GM15510 (cell line): ENCODE results near the gene PPP1R9A.

Experiments used
- POLR2A ChIP-seq: IDR thresholded peaks from 3 replicates; pipeline ENCODE4 v1.6.1; 2011; ENCODE audit warnings: borderline replicate concordance; ENCODE audit not compliant: insufficient read length; ENCODE audit errors: extremely low read depth

PPP1R9A gene

DNA sequence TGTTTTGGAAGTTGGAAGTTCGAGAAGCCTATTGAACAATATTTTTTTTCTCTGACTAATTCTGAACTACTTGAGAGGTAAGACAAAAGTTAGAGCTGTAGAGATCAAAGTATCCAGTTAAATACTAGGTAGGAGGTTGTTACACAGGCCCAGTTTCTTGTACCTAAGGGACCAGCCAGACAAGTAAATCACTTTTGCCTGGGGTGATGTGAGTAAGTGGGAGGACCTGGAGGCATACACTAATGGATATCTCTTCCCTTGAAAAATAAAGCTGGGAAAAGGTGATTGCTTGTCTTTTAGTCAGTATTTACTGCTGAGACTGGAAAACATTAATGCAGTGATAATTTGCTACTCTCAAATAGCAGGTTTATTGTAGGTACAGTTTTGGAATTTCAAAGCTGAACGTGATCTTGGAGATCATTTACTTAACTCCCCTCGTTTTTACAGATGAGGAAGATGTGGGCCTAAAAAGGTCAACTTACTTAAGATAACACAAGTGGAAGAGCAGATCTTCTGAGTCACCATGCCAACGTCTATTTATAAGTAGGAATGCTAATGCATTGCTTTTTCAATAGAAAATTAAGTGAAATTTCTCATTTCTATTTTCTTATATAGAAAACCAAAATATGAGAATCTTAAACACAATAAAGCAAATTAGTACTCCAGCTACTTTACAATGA, 181.3 kb downstream of the PPP1R9A start:
- no peak for TF ChIP-seq POLR2A

GRCh38 chr7:95089414-95090315, 182.3 kb downstream of the PPP1R9A start:
- TF ChIP-seq POLR2A: no peak

- TF ChIP-seq POLR2A: no peak
Observed at GRCh38 chr7:95092324-95092723, 184.9 kb downstream of the PPP1R9A start.

GRCh38 chr7:95095259-95095965, 188.0 kb downstream of the PPP1R9A start:
- no peak for TF ChIP-seq POLR2A

DNA sequence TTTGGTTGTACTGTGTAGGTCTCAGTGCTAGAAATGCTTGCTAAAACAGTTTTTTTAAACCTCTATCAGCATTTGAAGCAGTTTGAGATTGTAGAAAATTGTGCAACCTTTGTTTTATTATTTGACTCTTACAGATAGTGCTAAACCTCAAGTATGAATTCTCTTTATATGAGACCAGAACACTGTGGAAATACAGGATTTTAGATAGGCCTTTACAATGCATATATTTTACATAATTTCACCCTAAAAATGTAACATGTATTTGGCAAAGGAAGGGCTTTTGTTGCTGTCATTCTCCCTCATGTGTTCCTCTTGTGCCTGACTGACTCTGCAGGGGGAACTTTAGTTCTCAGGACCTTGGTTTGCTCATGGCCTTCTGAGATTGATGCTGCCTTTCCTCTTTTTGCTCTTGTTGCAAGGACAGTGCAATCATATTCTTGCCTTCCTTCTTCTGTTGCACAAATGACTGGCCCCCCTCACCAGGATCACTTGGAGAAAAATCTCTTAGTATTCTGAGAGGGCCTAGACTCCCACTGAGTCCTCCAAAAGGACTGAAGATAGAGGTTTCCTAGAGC, 188.7 kb downstream of the PPP1R9A start:
- no peak for TF ChIP-seq POLR2A

- no peak for TF ChIP-seq POLR2A
Observed at GRCh38 chr7:95097291-95097690, 189.9 kb downstream of the PPP1R9A start.

DNA sequence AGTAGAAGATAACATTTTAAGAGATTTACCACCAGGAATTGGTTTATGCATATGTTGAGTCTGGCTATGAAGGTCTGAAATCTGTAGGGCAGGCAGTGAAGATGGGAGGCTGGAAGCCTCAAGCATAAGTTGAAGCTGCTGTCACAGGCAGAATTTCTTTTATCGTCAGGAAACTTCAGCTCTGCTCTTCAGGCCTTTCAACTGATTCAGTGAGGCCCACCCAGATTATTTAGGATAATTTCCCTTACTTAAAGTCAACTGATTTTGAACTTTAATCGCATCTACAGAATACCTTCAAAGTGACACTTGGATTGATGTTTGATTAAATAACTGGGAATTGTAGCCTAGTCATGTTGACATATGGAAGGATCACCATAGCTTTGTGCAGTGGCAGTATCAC, 190.5 kb downstream of the PPP1R9A start:
- no peak for TF ChIP-seq POLR2A

GRCh38 chr7:95099106-95099505, 191.7 kb downstream of the PPP1R9A start:
- no peak for TF ChIP-seq POLR2A

DNA sequence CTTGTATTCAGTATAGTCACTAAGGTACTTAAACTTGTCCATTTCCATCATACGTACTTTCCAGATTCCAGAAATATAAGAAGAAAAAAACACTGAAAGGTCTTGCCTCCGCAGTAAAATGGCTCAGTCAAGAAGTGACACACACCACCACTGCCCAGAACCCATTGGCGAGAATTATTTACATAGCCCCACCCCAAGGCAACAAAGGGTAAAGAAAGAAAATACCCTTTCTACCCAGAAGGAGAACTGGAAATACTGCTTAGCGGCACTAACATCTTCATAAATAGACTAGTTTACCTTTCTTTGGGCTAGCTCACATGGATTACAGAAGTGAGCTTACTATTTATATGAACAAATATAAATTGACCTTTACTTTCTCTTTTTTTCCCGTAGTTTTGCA, 194.0 kb downstream of the PPP1R9A start:
- TF ChIP-seq POLR2A: no peak

DNA sequence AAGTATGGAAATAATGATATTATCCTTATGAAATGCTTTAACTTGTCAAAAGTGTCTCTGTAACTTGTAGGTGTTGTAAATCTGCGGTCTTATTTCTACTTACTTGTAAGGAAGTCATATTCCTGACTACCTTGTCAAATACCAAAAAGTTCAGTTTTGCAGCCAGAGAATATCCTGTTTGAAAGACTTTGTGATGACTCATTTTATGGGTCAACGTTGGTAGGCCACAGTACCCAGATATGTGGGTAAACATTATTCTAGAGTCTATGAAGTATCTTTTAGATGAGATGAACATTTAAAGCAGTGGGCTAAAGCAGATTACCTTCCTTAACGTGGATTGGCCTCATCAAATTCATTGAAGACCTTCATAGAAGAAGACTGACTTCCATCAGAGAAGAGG, 195.3 kb downstream of the PPP1R9A start:
- no peak for TF ChIP-seq POLR2A

- no peak for TF ChIP-seq POLR2A
Observed at GRCh38 chr7:95104739-95105138, 197.3 kb downstream of the PPP1R9A start.

DNA sequence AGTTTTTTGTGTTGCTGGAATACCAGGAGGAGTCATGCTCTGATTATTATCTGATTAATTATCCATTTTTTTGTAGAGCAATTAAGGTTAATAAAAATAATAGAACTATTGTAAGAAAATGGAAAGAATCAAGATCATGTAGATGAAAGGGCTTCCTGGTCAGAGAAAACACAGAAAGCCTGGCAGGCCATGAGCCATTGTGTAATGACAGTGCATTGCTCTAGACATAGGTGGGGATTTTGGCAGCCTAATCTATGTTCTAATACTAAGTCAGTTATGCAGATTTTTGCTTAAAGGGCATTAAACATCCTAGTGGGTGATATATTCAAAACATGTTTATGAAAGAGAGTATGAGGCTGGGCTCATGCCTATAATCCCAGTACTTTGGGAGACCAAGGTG, 198.2 kb downstream of the PPP1R9A start:
- TF ChIP-seq POLR2A: no peak

- no peak for TF ChIP-seq POLR2A
Observed at GRCh38 chr7:95106401-95106800, 199.0 kb downstream of the PPP1R9A start.

GRCh38 chr7:95110707-95111106, 203.3 kb downstream of the PPP1R9A start:
- TF ChIP-seq POLR2A: no peak

DNA sequence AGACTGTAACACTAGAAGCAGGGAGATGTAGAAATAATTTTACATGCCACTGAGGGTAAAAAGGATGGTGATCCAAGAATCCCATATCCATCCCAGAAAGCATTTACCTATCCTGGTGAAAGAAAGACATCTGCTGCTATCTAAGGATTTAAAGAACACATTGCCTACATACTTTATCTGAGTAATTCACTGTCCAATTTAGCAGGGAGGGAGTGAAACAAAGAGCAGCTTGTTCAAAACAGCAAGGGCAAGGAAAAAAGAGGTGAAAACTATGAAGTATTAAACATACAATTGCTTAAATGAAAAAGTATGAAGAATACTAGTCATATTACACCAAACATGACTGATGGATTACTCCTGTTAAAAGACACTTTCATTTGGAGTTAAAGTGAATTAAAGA, 206.2 kb downstream of the PPP1R9A start:
- TF ChIP-seq POLR2A: no peak
